Activated CD4-positive, alpha-beta T cell treated with anti-CD3 and anti-CD28 coated beads for 1 hour (primary cell): ENCODE data around the gene E2F6.

Experiments
- DNase-seq: peaks from one replicate; pipeline ENCODE4 v3.0.0-alpha.2; 2020

The E2F6 gene

GRCh38 chr2:11465485-11466306, at the start of gene E2F6:
Gene E2F6, minus strand, starts transcription at chr2:11466161. Its CDS starts 282 bp downstream, at chr2:11465879.
- DNase-seq: peak; percentile 80

GRCh38 chr2:11515490-11515981, 49.6 kb upstream of the E2F6 start:
- no peak for DNase-seq

GRCh38 chr2:11514904-11515303, 48.9 kb upstream of the E2F6 start:
- no peak for DNase-seq

GRCh38 chr2:11514081-11514730, 48.2 kb upstream of the E2F6 start:
- no peak for DNase-seq

- DNase-seq: no peak
Observed at GRCh38 chr2:11513319-11513718, 47.4 kb upstream of the E2F6 start.

GRCh38 chr2:11512431-11512830, 46.5 kb upstream of the E2F6 start:
- DNase-seq: no peak

- DNase-seq: no peak
Observed at GRCh38 chr2:11509657-11510360, 43.8 kb upstream of the E2F6 start.

- no peak for DNase-seq
Observed at GRCh38 chr2:11508279-11508678, 42.3 kb upstream of the E2F6 start.

- no peak for DNase-seq
Observed at GRCh38 chr2:11507517-11507916, 41.6 kb upstream of the E2F6 start.

- DNase-seq: no peak
Observed at GRCh38 chr2:11506611-11506969, 40.6 kb upstream of the E2F6 start.

- DNase-seq: no peak
Observed at GRCh38 chr2:11505652-11506610, 40.0 kb upstream of the E2F6 start.

- DNase-seq: no peak
Observed at GRCh38 chr2:11503354-11503927, 37.5 kb upstream of the E2F6 start.

- no peak for DNase-seq
Observed at GRCh38 chr2:11502740-11503292, 36.9 kb upstream of the E2F6 start.

GRCh38 chr2:11500702-11501303, 34.8 kb upstream of the E2F6 start:
- no peak for DNase-seq

- DNase-seq: no peak
Observed at GRCh38 chr2:11499081-11499743, 33.3 kb upstream of the E2F6 start.

- DNase-seq: no peak
Observed at GRCh38 chr2:11498543-11499034, 32.6 kb upstream of the E2F6 start.

GRCh38 chr2:11495844-11496681, 30.1 kb upstream of the E2F6 start:
- DNase-seq: no peak

GRCh38 chr2:11494310-11494709, 28.3 kb upstream of the E2F6 start:
- DNase-seq: no peak

GRCh38 chr2:11493282-11493681, 27.3 kb upstream of the E2F6 start:
- DNase-seq: no peak

- DNase-seq: no peak
Observed at GRCh38 chr2:11492720-11493119, 26.8 kb upstream of the E2F6 start.
